ENCODE results near the gene S100A10.

S100A10 gene

GRCh38 chr1:151958959-151959358 lies 34.7 kb downstream of the S100A10 start:
- ChIA-PET CTCF (no interaction called here), POLR2A (no interaction called here)
- DNase-seq (ENCODE audit: extremely low spot score) = no peak
- TF ChIP-seq FOXM1 (IDR thresholded peaks at IDR 0.05; ENCODE audit: borderline replicate concordance) = no peak
- TF ChIP-seq BHLHE40 (IDR thresholded peaks at IDR 0.05; ENCODE audit: borderline replicate concordance) = no peak
- no peak for TF ChIP-seq L3MBTL2 (conservative IDR thresholded peaks at IDR 0.05)

GRCh38 chr1:151956957-151957497 lies 36.6 kb downstream of the S100A10 start:
- no peak for DNase-seq (ENCODE audit: extremely low spot score)
- ChIA-PET CTCF (no interaction called here), POLR2A (no interaction called here)
- no peak for TF ChIP-seq BHLHE40 (IDR thresholded peaks at IDR 0.05; ENCODE audit: borderline replicate concordance)
- no peak for TF ChIP-seq ARNT (IDR thresholded peaks at IDR 0.05)
- TF ChIP-seq LEF1 (IDR thresholded peaks at IDR 0.05; ENCODE audit: borderline replicate concordance) = no peak
- TF ChIP-seq FOXA1 (IDR thresholded peaks at IDR 0.05) = no peak

GRCh38 chr1:151953409-151954094 lies 40.1 kb downstream of the S100A10 start:
- ChIA-PET POLR2A (interaction anchor here (1.1 kb wide), 1 partner anchor 39 kb away, joined by 4 read pairs; no protein-coding TSS in a partner anchor), CTCF (interaction anchor here (1.2 kb wide), 1 partner anchor 18 kb away, joined by 3 read pairs; no protein-coding TSS in a partner anchor)
- no peak for DNase-seq (ENCODE audit: extremely low spot score)
- TF ChIP-seq LEF1 (IDR thresholded peaks at IDR 0.05; ENCODE audit: borderline replicate concordance) = no peak

GRCh38 chr1:151952811-151953210 lies 40.8 kb downstream of the S100A10 start:
- CTCF ChIA-PET = no interaction called here
- no peak for DNase-seq (ENCODE audit: extremely low spot score)
- no peak for TF ChIP-seq NFRKB (IDR thresholded peaks at IDR 0.05)
- TF ChIP-seq SP1 (IDR thresholded peaks at IDR 0.05) = no peak
- no peak for TF ChIP-seq HDGF (IDR thresholded peaks at IDR 0.05; ENCODE audit: borderline replicate concordance)
- TF ChIP-seq SUZ12 (IDR thresholded peaks at IDR 0.05) = no peak
- no peak for TF ChIP-seq BHLHE40 (IDR thresholded peaks at IDR 0.05; ENCODE audit: borderline replicate concordance)
- TF ChIP-seq FOXK2 (IDR thresholded peaks at IDR 0.05) = no peak
- TF ChIP-seq CTBP1 (IDR thresholded peaks at IDR 0.05; ENCODE audit: borderline replicate concordance) = no peak
- no peak for TF ChIP-seq L3MBTL2 (conservative IDR thresholded peaks at IDR 0.05)
- no peak for TF ChIP-seq PKNOX1 (IDR thresholded peaks at IDR 0.05)
- TF ChIP-seq ELF4 (IDR thresholded peaks at IDR 0.05) = no peak
- no peak for TF ChIP-seq ARNT (IDR thresholded peaks at IDR 0.05)
- TF ChIP-seq FOXM1 (IDR thresholded peaks at IDR 0.05; ENCODE audit: borderline replicate concordance) = no peak
- no peak for TF ChIP-seq TARDBP (IDR thresholded peaks at IDR 0.05)
- no peak for TF ChIP-seq ZNF384 (IDR thresholded peaks at IDR 0.05)
- no peak for TF ChIP-seq LEF1 (IDR thresholded peaks at IDR 0.05; ENCODE audit: borderline replicate concordance)
- no peak for TF ChIP-seq FOXA1 (IDR thresholded peaks at IDR 0.05)
- POLR2A ChIA-PET = interaction anchor here (0.9 kb wide), 1 partner anchor 17 kb away, joined by 3 read pairs; no protein-coding TSS in a partner anchor

GRCh38 chr1:151949371-151950193 lies 44.1 kb downstream of the S100A10 start:
- no peak for TF ChIP-seq SP1 (IDR thresholded peaks at IDR 0.05)
- no peak for TF ChIP-seq CTBP1 (IDR thresholded peaks at IDR 0.05; ENCODE audit: borderline replicate concordance)
- no peak for TF ChIP-seq ELF4 (IDR thresholded peaks at IDR 0.05)
- TF ChIP-seq FOXK2 (IDR thresholded peaks at IDR 0.05) = no peak
- TF ChIP-seq LEF1 (IDR thresholded peaks at IDR 0.05; ENCODE audit: borderline replicate concordance) = no peak
- no peak for TF ChIP-seq TARDBP (IDR thresholded peaks at IDR 0.05)
- TF ChIP-seq BHLHE40 (IDR thresholded peaks at IDR 0.05; ENCODE audit: borderline replicate concordance) = no peak
- TF ChIP-seq PKNOX1 (IDR thresholded peaks at IDR 0.05) = no peak
- TF ChIP-seq FOXA1 (IDR thresholded peaks at IDR 0.05) = no peak
- TF ChIP-seq ARNT (IDR thresholded peaks at IDR 0.05) = no peak
- TF ChIP-seq NFRKB (IDR thresholded peaks at IDR 0.05) = no peak
- DNase-seq (ENCODE audit: extremely low spot score) = no peak
- CTCF ChIA-PET = interaction anchor here (0.9 to 1.8 kb wide), 4 partner anchors 13 to 239 kb away, joined by 3 to 8 read pairs (median 3); no protein-coding TSS in a partner anchor
- POLR2A ChIA-PET = interaction anchor here (0.6 to 0.8 kb wide), 2 partner anchors 8 to 39 kb away, joined by 3 read pairs; no protein-coding TSS in a partner anchor

- TF ChIP-seq SUZ12 (IDR thresholded peaks at IDR 0.05) = no peak
- no peak for TF ChIP-seq FOXM1 (IDR thresholded peaks at IDR 0.05; ENCODE audit: borderline replicate concordance)
- TF ChIP-seq PKNOX1 (IDR thresholded peaks at IDR 0.05) = no peak
- no peak for TF ChIP-seq ARNT (IDR thresholded peaks at IDR 0.05)
- no peak for TF ChIP-seq FOXK2 (IDR thresholded peaks at IDR 0.05)
- no peak for TF ChIP-seq L3MBTL2 (conservative IDR thresholded peaks at IDR 0.05)
- TF ChIP-seq HDGF (IDR thresholded peaks at IDR 0.05; ENCODE audit: borderline replicate concordance) = no peak
- no peak for TF ChIP-seq SP1 (IDR thresholded peaks at IDR 0.05)
- no peak for TF ChIP-seq BHLHE40 (IDR thresholded peaks at IDR 0.05; ENCODE audit: borderline replicate concordance)
- ChIA-PET POLR2A (no interaction called here), CTCF (interaction anchor here (1.0 to 1.8 kb wide), 3 partner anchors 12 to 240 kb away, joined by 3 to 8 read pairs (median 3); no protein-coding TSS in a partner anchor)
- no peak for DNase-seq (ENCODE audit: extremely low spot score)
Measured at GRCh38 chr1:151948506-151948905, 45.2 kb downstream of the S100A10 start.
